ENCODE data around the gene EID2.
A peak's percentile ranks its signal among the peaks of the same experiment; 100 is the strongest.

The EID2 gene

DNA sequence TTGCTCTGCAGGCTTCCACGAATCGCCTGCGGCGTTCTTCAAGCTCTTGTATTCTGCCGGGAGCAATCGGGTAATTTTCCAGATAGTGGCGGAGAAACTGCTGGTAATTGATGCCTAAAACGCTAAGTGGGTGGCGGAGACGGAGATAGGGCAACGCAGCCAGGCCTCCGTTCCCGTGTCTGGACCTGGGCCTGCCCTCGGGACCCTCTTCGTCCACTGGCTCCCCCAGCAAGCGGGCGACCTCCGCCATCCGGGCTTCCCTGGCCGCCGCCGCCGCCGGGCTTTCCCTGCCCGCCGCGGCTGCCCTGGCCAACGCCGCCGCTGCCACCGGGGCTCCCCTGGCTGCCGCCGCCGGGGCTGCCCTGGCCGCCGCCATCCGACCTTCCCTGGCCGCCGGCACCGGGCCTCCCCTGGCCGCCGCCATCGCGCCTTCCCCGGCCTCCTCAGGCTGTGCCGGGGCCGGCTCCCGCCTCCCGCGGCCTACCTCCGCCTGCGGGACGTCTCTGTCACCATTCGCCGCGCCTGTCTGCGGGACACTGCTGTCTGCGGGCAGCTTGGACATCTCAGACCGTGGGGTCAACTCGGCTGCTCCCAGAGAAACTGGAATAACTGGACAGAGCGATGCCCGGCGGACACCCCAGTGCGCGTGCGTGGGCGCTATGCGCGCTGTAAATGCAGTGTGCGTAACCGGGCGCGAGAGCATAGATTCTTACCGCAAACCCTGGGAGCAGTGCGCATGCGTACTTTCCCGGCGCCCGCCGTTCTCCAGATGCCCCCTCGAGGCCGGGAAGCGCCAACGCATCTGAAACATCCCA is at the start of gene EID2:
TSS of gene EID2 (minus strand) at position 644 of the 815 bp plus-strand sequence. CDS start at position 562, 82 bp downstream.
- DNase-seq: peak; percentile 88

- DNase-seq: no peak
Observed at GRCh38 chr19:39588066-39588465, 48.1 kb upstream of the EID2 start.

GRCh38 chr19:39587496-39587895 is 47.5 kb upstream of the EID2 start:
- no peak for DNase-seq

- DNase-seq: no peak
Observed at GRCh38 chr19:39582891-39583625, 43.1 kb upstream of the EID2 start.

- no peak for DNase-seq
Observed at GRCh38 chr19:39582442-39582841, 42.5 kb upstream of the EID2 start.

DNA sequence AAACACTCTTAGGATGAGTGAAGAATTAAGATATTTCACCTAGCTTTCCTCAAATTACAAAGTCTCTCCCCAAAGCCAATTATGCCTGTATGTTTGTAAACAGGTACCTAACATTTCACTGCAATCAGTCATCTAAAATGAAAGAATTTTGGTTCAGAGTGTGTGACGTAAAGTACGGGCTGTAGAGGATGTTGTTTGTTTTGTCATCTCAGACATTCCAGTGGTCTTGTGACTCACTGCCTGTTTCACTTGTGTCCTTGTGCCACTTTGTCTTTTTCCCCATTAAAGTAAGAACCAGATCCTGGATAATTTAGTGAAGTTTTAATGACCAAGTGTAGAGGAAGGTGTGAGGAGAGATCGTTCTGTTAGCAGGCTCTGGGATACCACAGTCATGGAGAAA is 28.6 kb upstream of the EID2 start:
- no peak for DNase-seq

- no peak for DNase-seq
Observed at GRCh38 chr19:39566064-39566463, 26.1 kb upstream of the EID2 start.

- no peak for DNase-seq
Observed at GRCh38 chr19:39563408-39563807, 23.4 kb upstream of the EID2 start.

DNA sequence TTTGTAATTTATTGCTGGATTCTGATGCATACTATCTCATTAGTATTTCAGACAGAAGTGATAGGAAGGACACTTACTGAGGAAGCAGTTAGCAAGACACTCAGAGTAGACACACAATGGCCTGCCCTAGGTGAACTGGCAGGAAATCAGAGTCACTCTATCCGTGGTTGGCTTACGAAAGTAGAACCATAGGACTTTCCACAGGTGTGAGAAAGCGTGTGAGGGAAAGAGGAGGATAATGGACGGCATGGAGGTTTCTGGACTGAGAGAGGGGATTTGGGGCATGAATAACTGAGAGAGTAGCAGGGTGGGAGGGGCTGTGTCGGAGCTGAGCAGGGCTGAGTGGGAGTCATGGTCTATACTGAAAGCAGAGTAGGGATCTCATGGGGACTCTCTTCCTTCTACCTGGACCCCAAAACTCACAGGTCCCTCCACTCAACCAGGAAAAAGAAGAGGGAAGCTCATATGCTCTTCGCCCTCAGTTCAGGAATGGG is 18.7 kb upstream of the EID2 start:
- DNase-seq: no peak

DNA sequence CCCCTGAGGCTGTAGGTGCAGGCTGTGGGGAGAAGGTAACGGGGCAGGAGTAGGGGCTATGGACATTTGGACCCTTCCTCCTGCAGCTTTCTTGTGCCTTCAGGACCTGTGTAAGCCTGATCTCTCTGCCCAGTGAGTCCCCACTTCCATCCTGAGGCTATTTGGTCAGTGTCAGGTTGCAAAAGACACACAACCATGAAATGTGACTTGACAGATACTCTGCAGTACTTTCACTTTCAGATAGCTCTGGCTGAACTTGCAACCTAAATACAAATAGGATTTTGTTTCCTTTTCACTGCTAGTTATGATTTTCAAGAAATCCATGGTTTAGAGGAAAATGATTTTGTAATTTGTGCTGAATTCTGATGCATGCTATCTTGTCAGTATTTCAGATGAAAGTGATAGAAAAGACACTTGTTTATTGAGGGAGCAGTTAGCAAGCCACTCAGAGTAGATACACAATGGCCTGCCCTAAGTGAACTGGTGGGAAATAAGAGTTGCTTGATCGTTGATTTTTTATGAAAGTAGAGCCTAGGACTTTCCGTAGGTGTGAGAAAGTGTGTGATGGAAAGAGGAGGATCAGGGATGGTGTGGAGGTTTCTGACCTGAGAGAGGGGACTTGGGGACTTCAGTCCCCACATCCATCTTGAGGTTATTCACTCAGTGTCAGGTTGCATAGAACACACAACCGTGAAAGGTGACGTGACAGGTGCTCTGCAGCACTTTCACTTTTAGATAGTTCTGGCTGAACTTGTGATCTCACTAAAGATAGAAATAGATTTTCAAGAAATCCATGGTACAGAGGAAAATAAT is 18.1 kb upstream of the EID2 start:
- DNase-seq: no peak

GRCh38 chr19:39555883-39556282 is 15.9 kb upstream of the EID2 start:
- DNase-seq: no peak

- no peak for DNase-seq
Observed at GRCh38 chr19:39554701-39555311, 14.8 kb upstream of the EID2 start.

GRCh38 chr19:39553082-39553652 is 13.2 kb upstream of the EID2 start:
- DNase-seq: no peak

DNA sequence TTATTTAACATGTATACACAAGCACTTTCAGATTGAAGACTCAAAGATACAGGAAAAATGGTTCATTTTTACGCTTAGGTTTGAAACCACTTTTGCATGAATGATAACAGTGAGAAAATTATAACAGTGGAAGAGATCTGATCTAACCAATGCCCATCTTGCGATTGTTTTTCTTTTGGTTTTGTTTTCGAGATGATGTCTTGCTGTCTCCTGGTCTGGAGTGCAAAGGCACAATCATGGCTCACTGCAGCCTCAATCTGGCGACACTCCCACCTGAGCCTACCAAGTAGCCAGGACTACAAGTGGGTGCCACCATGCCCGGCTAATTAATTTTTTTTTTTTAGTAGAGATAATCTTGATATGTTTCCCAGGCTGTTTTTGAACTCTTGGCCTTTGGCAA is 10.2 kb upstream of the EID2 start:
- DNase-seq: no peak

DNA sequence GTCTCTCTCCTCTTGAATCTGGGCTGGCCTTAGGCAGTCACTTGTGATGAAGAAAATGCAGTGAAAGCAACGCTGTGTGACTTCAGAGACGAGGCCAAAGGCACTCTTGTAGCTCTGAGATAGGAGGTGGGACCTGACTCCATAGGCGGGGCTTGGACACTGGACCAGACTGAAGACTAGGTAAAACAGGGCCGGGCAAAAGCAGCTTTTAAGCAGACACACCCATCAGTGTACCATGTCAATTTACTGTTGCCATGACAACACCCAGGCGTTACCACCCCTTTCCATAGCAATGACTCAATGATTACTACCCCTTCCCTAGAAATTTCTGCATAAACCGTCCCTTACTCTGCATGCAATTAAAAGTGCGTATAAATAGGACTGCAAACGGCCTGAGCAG is 6.6 kb upstream of the EID2 start:
- DNase-seq: no peak

DNA sequence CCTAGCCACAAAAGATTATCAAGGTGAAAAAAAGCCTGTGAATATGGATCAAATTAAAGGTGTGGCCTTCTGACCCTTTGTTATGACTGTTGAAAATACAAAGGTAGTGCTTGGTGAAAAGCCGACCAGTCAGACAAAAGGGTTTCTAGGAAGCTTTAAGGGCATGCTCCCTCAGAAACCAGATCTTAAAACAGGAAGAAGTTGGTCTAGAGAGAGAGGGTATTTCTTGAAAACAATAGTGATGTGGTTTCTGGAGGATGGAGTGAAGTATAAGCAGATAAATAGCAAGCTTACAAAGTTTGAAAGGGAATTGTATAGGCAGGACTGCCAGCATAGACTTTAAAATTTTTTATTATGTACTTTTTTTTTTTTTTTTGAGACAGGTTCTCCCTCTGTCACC is 5.0 kb upstream of the EID2 start:
- DNase-seq: no peak

GRCh38 chr19:39544226-39544903 is 4.4 kb upstream of the EID2 start:
- DNase-seq: no peak

DNA sequence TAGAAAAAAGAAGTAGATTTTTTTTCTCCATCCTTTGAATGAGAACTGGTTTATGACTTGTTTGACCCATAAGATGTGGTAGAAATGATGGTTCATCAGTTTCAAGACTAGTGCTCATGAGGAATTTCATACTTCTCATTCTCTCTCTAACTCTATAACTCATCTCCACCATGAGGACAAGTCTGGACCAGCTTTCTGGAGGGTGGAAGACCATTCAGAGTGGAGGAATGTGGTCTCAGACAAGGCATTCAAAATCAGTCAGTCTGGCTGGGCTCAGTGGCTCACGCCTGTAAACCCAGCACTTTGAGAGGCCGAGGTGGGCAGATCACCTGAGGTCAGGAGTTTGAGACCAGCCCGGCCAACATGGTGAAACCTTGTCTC is 3.5 kb upstream of the EID2 start:
- DNase-seq: no peak

GRCh38 chr19:39542206-39542605 is 2.2 kb upstream of the EID2 start:
- no peak for DNase-seq

- no peak for DNase-seq
Observed at GRCh38 chr19:39540333-39540673, 342 bp upstream of the EID2 start.

- DNase-seq: no peak
Observed at GRCh38 chr19:39539165-39539517, 820 bp downstream of the EID2 start.

DNA sequence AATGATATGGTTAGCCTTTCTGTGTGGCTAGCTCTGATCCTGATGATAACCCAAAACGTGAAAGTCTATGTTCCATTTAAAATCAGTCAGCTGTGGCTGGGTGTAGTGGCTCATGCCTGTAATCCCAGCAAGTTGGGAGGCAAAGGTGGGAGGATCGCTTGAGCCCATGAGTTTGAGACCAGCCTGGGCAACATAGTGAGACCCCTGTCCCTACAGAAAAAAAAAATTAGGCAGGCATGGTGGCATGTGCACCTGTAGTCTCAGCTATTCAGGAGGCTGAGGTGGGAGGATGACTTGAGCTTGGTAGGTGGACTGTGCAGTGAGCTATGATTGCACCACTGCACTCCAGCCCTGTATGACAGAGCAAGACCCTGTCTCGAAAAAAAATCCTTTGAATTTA is 6.2 kb downstream of the EID2 start:
- no peak for DNase-seq

Measured in amniotic stem cell (primary cell).